Measurements from ENCODE around the gene CNIH2. TPM values are rescaled to one million over a fixed set of nuclear protein-coding genes. Genes with fewer than 3 reads are reported as not detected.

CNIH2 gene
- total RNA-seq, 4 donors from 2014 or later, result 0.41 TPM; not detected in 3

DNA sequence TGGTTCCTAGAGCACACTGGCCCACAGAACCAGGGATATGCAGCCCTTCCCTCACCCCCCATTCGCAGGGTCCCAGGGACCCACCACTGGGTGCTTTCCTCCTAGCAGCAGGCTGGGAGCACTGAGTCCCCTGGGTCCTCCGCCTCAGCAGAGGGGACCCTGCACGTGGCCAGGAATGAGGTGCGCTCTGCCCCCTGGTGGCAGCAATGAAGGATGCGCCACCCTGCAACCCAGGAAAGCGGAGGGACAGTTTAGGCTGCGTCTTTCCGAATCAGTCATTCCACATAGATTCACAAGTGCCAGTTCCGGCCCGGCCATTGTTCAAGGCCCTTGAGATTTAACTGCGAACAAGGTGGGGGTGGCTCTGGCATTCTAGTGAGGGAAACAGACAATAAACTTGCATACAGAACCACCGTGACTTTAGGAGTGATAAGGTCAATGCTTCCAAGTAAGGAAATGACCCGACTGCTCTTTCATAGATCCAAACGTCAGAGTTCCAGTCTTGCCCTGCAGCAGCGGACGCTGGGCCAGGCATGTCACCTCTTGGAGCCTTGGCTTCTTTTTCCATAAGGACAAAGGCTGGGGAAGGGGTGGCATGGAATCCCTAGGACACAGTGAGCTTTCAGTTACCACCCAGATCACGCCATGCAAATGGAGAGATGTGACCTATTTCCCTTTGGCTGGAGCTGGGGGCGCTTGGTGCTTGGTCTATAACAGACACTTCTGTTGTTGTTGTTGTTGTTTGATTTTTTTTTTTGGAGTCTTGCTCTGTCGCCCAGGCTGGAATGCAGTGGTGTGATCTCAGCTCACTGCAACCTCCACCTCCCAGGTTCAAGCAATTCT is 50.5 kb downstream of the CNIH2 start:
- H3K9me3 ChIP-seq, result no peaks in the 10 kb centered on the region
- H3K27ac ChIP-seq, result peak overlapping the region; percentile 2 to 69 (median 12)
- peak; percentile 82 for DNase-seq
- H3K36me3 ChIP-seq, result no peaks in the 10 kb centered on the region
- H3K4me1 ChIP-seq, result peaks cover 16 to 26% (median 22%) of the 10 kb centered on the region in 4 donors
- TF ChIP-seq CTCF (IDR thresholded peaks at IDR 0.05), result peak; percentile 98 to 99 (median 98)
- TF ChIP-seq POLR2AphosphoS5 (IDR thresholded peaks at IDR 0.05), result peak in 1 of 3 donors; percentile 6
- TF ChIP-seq EP300 (IDR thresholded peaks at IDR 0.05; ENCODE audit: low read depth), result no peak
- no peak for TF ChIP-seq POLR2A (IDR thresholded peaks at IDR 0.05)
- no peaks in the 10 kb centered on the region for H3K27me3 ChIP-seq
- WGBS, 2 donors (ENCODE audit: low coverage in 1 of 2), result 12% methylated on average over 18 of the region's 19 CpGs; no CpG with 5 or more reads in 1 of the 2 donors
- no peak overlapping the region for H3K4me3 ChIP-seq
- intact Hi-C loops (cut with DNase I; ENCODE audit: low total_unique reads), result loop anchor here (2.0 kb wide), 1 partner anchor 18 kb away; no protein-coding TSS in a partner anchor
- in situ Hi-C loops (cut with MboI; ENCODE audit: low pct_ligation_motif_present in 1 of 4, low pct_unique_long_range_greater_than_20kb in 1 of 4, low sequenced_read_pairs in 3 of 4), result no loop called here

- Histone ChIP-seq H3K4me3 (no peak overlapping the region), H3K4me1 (peaks cover 16 to 26% (median 22%) of the 10 kb centered on the region in 4 donors), H3K27me3 (no peaks in the 10 kb centered on the region), H3K9me3 (no peaks in the 10 kb centered on the region), H3K27ac (no peak overlapping the region), H3K36me3 (no peaks in the 10 kb centered on the region)
- intact Hi-C loops (cut with DNase I; ENCODE audit: low total_unique reads), result loop anchor here (2.0 kb wide), 1 partner anchor 18 kb away; no protein-coding TSS in a partner anchor
- no peak for DNase-seq
- 82% methylated on average over 3 of the region's 3 CpGs; no CpG with 5 or more reads in 1 of the 2 donors for WGBS, 2 donors (ENCODE audit: low coverage in 1 of 2)
- in situ Hi-C loops (cut with MboI; ENCODE audit: low pct_ligation_motif_present in 1 of 4, low pct_unique_long_range_greater_than_20kb in 1 of 4, low sequenced_read_pairs in 3 of 4), result no loop called here
- TF ChIP-seq CTCF (IDR thresholded peaks at IDR 0.05), result no peak
- TF ChIP-seq POLR2AphosphoS5 (IDR thresholded peaks at IDR 0.05), result no peak
- TF ChIP-seq EP300 (IDR thresholded peaks at IDR 0.05; ENCODE audit: low read depth), result no peak
- TF ChIP-seq POLR2A (IDR thresholded peaks at IDR 0.05), result no peak
These were observed 51.2 kb downstream of the CNIH2 start for GRCh38 chr11:66329165-66329673.

GRCh38 chr11:66330931-66331330 is 53.0 kb downstream of the CNIH2 start:
- no peak for DNase-seq
- Histone ChIP-seq H3K27ac (no peak overlapping the region), H3K27me3 (no peaks in the 10 kb centered on the region), H3K9me3 (no peaks in the 10 kb centered on the region), H3K4me1 (peaks cover 18 to 39% (median 32%) of the 10 kb centered on the region in 4 donors), H3K36me3 (no peaks in the 10 kb centered on the region), H3K4me3 (no peak overlapping the region)
- intact Hi-C loops (cut with DNase I; ENCODE audit: low total_unique reads) (no loop called here), in situ Hi-C loops (cut with MboI; ENCODE audit: low pct_ligation_motif_present in 1 of 4, low pct_unique_long_range_greater_than_20kb in 1 of 4, low sequenced_read_pairs in 3 of 4) (no loop called here)
- TF ChIP-seq EP300 (IDR thresholded peaks at IDR 0.05; ENCODE audit: low read depth), result no peak
- WGBS, 2 donors (ENCODE audit: low coverage in 1 of 2), result 67% methylated on average over 8 of the region's 10 CpGs; no CpG with 5 or more reads in 1 of the 2 donors

DNA sequence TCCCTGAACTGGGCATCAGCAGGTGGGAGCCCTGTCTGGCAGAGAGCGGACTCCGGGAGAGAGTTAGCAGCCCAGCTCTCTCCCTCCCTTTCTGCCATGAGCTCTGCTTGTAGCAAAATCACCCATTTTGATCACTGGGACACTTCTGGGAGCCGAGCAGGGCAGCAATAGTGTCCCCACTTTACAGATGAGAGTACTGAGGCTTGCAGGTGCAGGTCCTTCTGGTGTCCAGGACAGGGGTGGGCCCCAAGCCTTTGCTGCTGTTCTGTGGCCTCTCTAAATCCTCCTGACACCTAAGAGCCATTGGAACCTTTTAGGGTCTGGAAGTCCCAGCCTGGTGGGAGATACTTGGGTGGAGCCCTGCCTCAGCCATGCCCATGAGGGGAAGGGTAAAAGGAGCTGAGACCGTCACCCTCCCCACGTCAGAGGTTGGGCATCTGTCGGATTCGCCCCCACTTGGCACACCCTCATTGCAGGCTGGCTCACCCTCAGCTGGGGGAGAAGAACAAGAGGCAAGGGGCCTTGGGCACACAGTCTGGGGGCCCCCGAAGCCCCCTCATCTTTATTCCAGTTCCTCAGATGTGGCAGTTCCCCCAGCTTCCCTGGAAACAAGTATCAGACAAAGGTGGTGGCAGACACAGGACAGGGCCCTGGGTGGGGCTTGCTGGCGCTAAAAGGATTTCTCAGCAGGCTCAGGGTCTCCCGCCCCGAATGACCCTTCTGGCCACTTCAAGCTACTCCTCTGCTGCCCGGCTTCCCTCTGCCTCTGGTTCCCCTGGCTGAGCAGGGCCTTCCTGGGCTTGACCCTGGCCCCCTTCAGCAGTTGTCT is 53.8 kb downstream of the CNIH2 start:
- no peaks in the 10 kb centered on the region for H3K9me3 ChIP-seq
- in situ Hi-C loops (cut with MboI; ENCODE audit: low pct_ligation_motif_present in 1 of 4, low pct_unique_long_range_greater_than_20kb in 1 of 4, low sequenced_read_pairs in 3 of 4), result no loop called here
- H3K4me3 ChIP-seq, result no peak overlapping the region
- no peak for TF ChIP-seq POLR2AphosphoS5 (IDR thresholded peaks at IDR 0.05)
- no peak for TF ChIP-seq EP300 (IDR thresholded peaks at IDR 0.05; ENCODE audit: low read depth)
- TF ChIP-seq CTCF (IDR thresholded peaks at IDR 0.05), result no peak
- TF ChIP-seq POLR2A (IDR thresholded peaks at IDR 0.05), result no peak
- no peaks in the 10 kb centered on the region for H3K27me3 ChIP-seq
- H3K36me3 ChIP-seq, result no peaks in the 10 kb centered on the region
- WGBS, 2 donors (ENCODE audit: low coverage in 1 of 2), result 93% methylated on average over 12 of the region's 12 CpGs; no CpG with 5 or more reads in 1 of the 2 donors
- H3K27ac ChIP-seq, result no peak overlapping the region
- DNase-seq, result no peak
- intact Hi-C loops (cut with DNase I; ENCODE audit: low total_unique reads), result no loop called here
- peaks cover 18 to 39% (median 33%) of the 10 kb centered on the region in 4 donors for H3K4me1 ChIP-seq
